Gastroesophageal sphincter (tissue), 4 donors: ENCODE data around the gene CADPS2. TPM values are rescaled to one million over a fixed set of nuclear protein-coding genes. Genes with fewer than 3 reads are reported as not detected.
A peak's percentile ranks its signal among the peaks of the same experiment; 100 is the strongest.

ENCODE experiments used
- ATAC-seq: fragments of 150-250 bp; one replicate; pipeline ENCODE4 v1.9.1; 2016; ENCODE audit warnings: mild to moderate bottlenecking, moderate library complexity
- H3K27ac ChIP-seq, 4 donors: fragments of 200-600 bp; sonication (generic) in 3 of 4; 1 replicate in 3 of 4; 2 replicates in 1 of 4; pipeline ENCODE4 v1.5.1; 2016 to 2019
- H3K27me3 ChIP-seq: fragments of 200-600 bp; sonication (generic); one replicate; pipeline ENCODE4 v1.5.1; 2019
- H3K36me3 ChIP-seq, 2 donors: fragments of 200-600 bp; sonication (generic); one replicate each; pipeline ENCODE4 v1.5.1; 2019; ENCODE audit warnings: control low read depth in 1 of 2
- H3K4me1 ChIP-seq, 3 donors: fragments of 200-600 bp; sonication (generic); 1 replicate in 2 of 3; 2 replicates in 1 of 3; pipeline ENCODE4 v1.5.1; 2016 to 2019; ENCODE audit warnings: control low read depth in 2 of 3
- H3K4me3 ChIP-seq, 2 donors: fragments of 200-600 bp; sonication (generic); one replicate each; pipeline ENCODE4 v1.5.1; 2019; ENCODE audit warnings: mild to moderate bottlenecking in 1 of 2, moderate library complexity in 1 of 2
- H3K9me3 ChIP-seq, 3 donors: fragments of 200-600 bp; sonication (generic); one replicate each; pipeline ENCODE4 v1.5.1; 2017 to 2019; ENCODE audit warnings: control low read depth in 2 of 3
- EP300 ChIP-seq: sonication (generic); formaldehyde crosslinking; IDR thresholded peaks from one replicate; pipeline ENCODE4 v1.6.1; 2017; ENCODE audit warnings: antibody characterized with exemption, mild to moderate bottlenecking
- POLR2A ChIP-seq, 2 donors: fragments of 450-650 bp; IDR thresholded peaks; one replicate each; pipeline ENCODE4 v1.6.1; 2017; ENCODE audit warnings: antibody characterized with exemption in 2 of 2, mild to moderate bottlenecking in 2 of 2, moderate library complexity in 1 of 2
- POLR2AphosphoS5 ChIP-seq: sonication (generic); formaldehyde crosslinking; IDR thresholded peaks from one replicate; pipeline ENCODE4 v1.6.1; 2017; ENCODE audit warnings: antibody characterized with exemption
- WGBS, 2 donors: methylation state at CpG; one replicate each; pipeline ENCODE4 v1.1.5; 2018; ENCODE audit warnings: low coverage in 1 of 2; 5-methylcytosine and 5-hydroxymethylcytosine counted together
- total RNA-seq, 4 donors: library from RNA; depleted of rRNA; stranded (reverse); fragments of >200 nt; gene quantifications; one replicate each; pipeline ENCODE4 v1.1.0, GENCODE V29; 2016
- TF ChIP-seq, protein P1 (sequence below), 4 experiments: fragments of 200-600 bp in 2 of 4; fragments of 450-650 bp in 2 of 4; sonication (generic) in 1 of 4; IDR thresholded peaks; one replicate each; pipeline ENCODE4 v1.5.1; 2017 to 2019; ENCODE audit warnings: antibody characterized with exemption in 4 of 4, mild to moderate bottlenecking in 2 of 4, moderate library complexity in 2 of 4

The CADPS2 gene
- total RNA-seq, 4 donors from 2014 or later, result 20.3 to 205 (median 138) TPM

GRCh38 chr7:122675011-122675410, 211.2 kb downstream of the CADPS2 start:
- TF ChIP-seq, protein P1, sequence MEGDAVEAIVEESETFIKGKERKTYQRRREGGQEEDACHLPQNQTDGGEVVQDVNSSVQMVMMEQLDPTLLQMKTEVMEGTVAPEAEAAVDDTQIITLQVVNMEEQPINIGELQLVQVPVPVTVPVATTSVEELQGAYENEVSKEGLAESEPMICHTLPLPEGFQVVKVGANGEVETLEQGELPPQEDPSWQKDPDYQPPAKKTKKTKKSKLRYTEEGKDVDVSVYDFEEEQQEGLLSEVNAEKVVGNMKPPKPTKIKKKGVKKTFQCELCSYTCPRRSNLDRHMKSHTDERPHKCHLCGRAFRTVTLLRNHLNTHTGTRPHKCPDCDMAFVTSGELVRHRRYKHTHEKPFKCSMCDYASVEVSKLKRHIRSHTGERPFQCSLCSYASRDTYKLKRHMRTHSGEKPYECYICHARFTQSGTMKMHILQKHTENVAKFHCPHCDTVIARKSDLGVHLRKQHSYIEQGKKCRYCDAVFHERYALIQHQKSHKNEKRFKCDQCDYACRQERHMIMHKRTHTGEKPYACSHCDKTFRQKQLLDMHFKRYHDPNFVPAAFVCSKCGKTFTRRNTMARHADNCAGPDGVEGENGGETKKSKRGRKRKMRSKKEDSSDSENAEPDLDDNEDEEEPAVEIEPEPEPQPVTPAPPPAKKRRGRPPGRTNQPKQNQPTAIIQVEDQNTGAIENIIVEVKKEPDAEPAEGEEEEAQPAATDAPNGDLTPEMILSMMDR (IDR thresholded peaks at IDR 0.05), result no peak
- TF ChIP-seq POLR2A (IDR thresholded peaks at IDR 0.05) (no peak), POLR2AphosphoS5 (no peak), EP300 (no peak)
- H3K36me3 ChIP-seq, result no peaks in the 10 kb centered on the region
- H3K4me3 ChIP-seq, result no peak overlapping the region
- ATAC-seq, result no peak
- peaks cover 0 to 16% (median 5%) of the 10 kb centered on the region in 3 donors for H3K4me1 ChIP-seq
- H3K9me3 ChIP-seq, result no peaks in the 10 kb centered on the region
- no peaks in the 10 kb centered on the region for H3K27me3 ChIP-seq
- 48 to 62% methylated on average over 6 to 7 of the region's 7 CpGs for WGBS, 2 donors
- no peak overlapping the region for H3K27ac ChIP-seq

- WGBS, 2 donors, result 0 to 6% methylated on average over 4 of the region's 4 CpGs
- TF ChIP-seq POLR2AphosphoS5 (no peak), EP300 (no peak), POLR2A (IDR thresholded peaks at IDR 0.05) (no peak)
- TF ChIP-seq, protein P1 (IDR thresholded peaks at IDR 0.05), result no peak
Measured at GRCh38 chr7:122674502-122674901, 211.8 kb downstream of the CADPS2 start.

DNA sequence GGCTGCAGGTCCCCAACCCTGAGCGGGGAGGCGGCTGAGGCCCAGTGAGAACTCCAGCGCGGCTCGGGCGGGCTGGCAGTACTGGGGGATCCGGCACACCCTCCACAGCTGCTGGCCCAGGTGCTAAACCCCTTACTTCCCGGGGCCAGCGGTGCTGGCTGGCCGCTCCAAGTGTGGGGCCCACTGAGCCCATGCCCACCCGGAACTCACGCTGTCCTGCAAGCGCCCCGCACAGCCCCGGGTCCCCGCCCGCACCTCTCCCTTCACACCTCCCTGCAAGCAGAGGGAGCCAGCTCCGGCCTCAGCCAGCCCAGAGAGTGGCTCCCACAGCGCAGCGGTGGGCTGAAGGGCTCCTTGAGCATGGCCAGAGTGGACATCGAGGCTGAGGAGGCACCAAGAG, 212.3 kb downstream of the CADPS2 start:
- H3K36me3 ChIP-seq, result no peaks in the 10 kb centered on the region
- WGBS, 2 donors, result 95% methylated on average over 4 of the region's 21 CpGs; no CpG with 5 or more reads in 1 of the 2 donors
- no peaks in the 10 kb centered on the region for H3K9me3 ChIP-seq
- ATAC-seq, result no peak
- no peak overlapping the region for H3K4me3 ChIP-seq
- no peaks in the 10 kb centered on the region for H3K27me3 ChIP-seq
- peaks cover 0 to 16% (median 5%) of the 10 kb centered on the region in 3 donors for H3K4me1 ChIP-seq
- H3K27ac ChIP-seq, result no peak overlapping the region
- TF ChIP-seq POLR2AphosphoS5 (no peak), POLR2A (IDR thresholded peaks at IDR 0.05) (no peak), EP300 (no peak)
- TF ChIP-seq, protein P1 (IDR thresholded peaks at IDR 0.05), result no peak

More at GRCh38 chr7:122674502-122674901, 211.8 kb downstream of the CADPS2 start:
- Histone ChIP-seq H3K4me3 (peak overlapping the region in 1 of 2 donors; percentile 2), H3K4me1 (peaks cover 0 to 16% (median 5%) of the 10 kb centered on the region in 3 donors), H3K27me3 (no peaks in the 10 kb centered on the region), H3K9me3 (no peaks in the 10 kb centered on the region), H3K36me3 (no peaks in the 10 kb centered on the region), H3K27ac (no peak overlapping the region)
- ATAC-seq, result no peak

GRCh38 chr7:122672536-122672935, 213.7 kb downstream of the CADPS2 start:
- WGBS, 2 donors, result 80 to 97% methylated on average over 2 to 6 of the region's 8 CpGs
- Histone ChIP-seq H3K9me3 (no peaks in the 10 kb centered on the region), H3K4me3 (no peak overlapping the region), H3K27me3 (no peaks in the 10 kb centered on the region), H3K27ac (no peak overlapping the region), H3K36me3 (no peaks in the 10 kb centered on the region), H3K4me1 (peaks cover 0 to 16% (median 5%) of the 10 kb centered on the region in 3 donors)
- TF ChIP-seq POLR2A (IDR thresholded peaks at IDR 0.05), result no peak
- no peak for TF ChIP-seq POLR2AphosphoS5
- TF ChIP-seq EP300, result no peak
- TF ChIP-seq, protein P1 (IDR thresholded peaks at IDR 0.05), result no peak
- no peak for ATAC-seq

GRCh38 chr7:122663733-122664132, 222.5 kb downstream of the CADPS2 start:
- H3K27ac ChIP-seq, result no peak overlapping the region
- WGBS, 2 donors, result 82% methylated on average over 2 of the region's 2 CpGs

More at GRCh38 chr7:122663733-122664132, 222.5 kb downstream of the CADPS2 start:
- Histone ChIP-seq H3K9me3 (no peaks in the 10 kb centered on the region), H3K4me3 (no peak overlapping the region), H3K27me3 (no peaks in the 10 kb centered on the region), H3K4me1 (peaks cover 0 to 7% (median 0%) of the 10 kb centered on the region in 3 donors), H3K36me3 (no peaks in the 10 kb centered on the region)
- no peak for TF ChIP-seq EP300
- no peak for TF ChIP-seq POLR2AphosphoS5
- no peak for TF ChIP-seq POLR2A (IDR thresholded peaks at IDR 0.05)
- TF ChIP-seq, protein P1 (IDR thresholded peaks at IDR 0.05), result no peak
- no peak for ATAC-seq
